Measurements from ENCODE around the gene NOS1AP.

NOS1AP gene

GRCh38 chr1:162367073-162367472 is 297.6 kb downstream of the NOS1AP start:
- no peak for TF ChIP-seq CTCF (IDR thresholded peaks at IDR 0.05; ENCODE audit: insufficient read depth, low read depth, low read length, missing control alignments)
- no peak for DNase-seq (ENCODE audit: low read depth)
- no peak overlapping the region for H3K4me3 ChIP-seq (ENCODE audit: low read depth, low read length)

DNA sequence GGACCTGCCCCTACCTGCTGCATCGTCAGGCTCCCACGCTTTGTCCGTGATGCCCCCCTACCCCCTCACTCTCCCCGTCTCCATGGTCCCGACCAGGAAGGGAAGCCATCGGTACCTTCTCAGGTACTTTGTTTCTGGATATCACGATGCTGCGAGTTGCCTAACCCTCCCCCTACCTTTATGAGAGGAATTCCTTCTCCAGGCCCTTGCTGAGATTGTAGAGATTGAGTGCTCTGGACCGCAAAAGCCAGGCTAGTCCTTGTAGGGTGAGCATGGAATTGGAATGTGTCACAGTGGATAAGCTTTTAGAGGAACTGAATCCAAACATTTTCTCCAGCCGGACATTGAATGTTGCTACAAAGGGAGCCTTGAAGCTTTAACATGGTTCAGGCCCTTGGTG is 298.3 kb downstream of the NOS1AP start:
- no peak for TF ChIP-seq CTCF (IDR thresholded peaks at IDR 0.05; ENCODE audit: insufficient read depth, low read depth, low read length, missing control alignments)
- DNase-seq (ENCODE audit: low read depth) = no peak
- H3K4me3 ChIP-seq (ENCODE audit: low read depth, low read length) = no peak overlapping the region

- no peak for TF ChIP-seq CTCF (IDR thresholded peaks at IDR 0.05; ENCODE audit: insufficient read depth, low read depth, low read length, missing control alignments)
- no peak overlapping the region for H3K4me3 ChIP-seq (ENCODE audit: low read depth, low read length)
- no peak for DNase-seq (ENCODE audit: low read depth)
These were observed 299.0 kb downstream of the NOS1AP start for GRCh38 chr1:162368451-162368850.

- TF ChIP-seq CTCF (IDR thresholded peaks at IDR 0.05; ENCODE audit: insufficient read depth, low read depth, low read length, missing control alignments) = no peak
- no peak overlapping the region for H3K4me3 ChIP-seq (ENCODE audit: low read depth, low read length)
- no peak for DNase-seq (ENCODE audit: low read depth)
These were observed 300.1 kb downstream of the NOS1AP start for GRCh38 chr1:162369571-162369970.

- TF ChIP-seq CTCF (IDR thresholded peaks at IDR 0.05; ENCODE audit: insufficient read depth, low read depth, low read length, missing control alignments) = no peak
- DNase-seq (ENCODE audit: low read depth) = no peak
These were observed 300.7 kb downstream of the NOS1AP start for GRCh38 chr1:162370161-162370560.

DNA sequence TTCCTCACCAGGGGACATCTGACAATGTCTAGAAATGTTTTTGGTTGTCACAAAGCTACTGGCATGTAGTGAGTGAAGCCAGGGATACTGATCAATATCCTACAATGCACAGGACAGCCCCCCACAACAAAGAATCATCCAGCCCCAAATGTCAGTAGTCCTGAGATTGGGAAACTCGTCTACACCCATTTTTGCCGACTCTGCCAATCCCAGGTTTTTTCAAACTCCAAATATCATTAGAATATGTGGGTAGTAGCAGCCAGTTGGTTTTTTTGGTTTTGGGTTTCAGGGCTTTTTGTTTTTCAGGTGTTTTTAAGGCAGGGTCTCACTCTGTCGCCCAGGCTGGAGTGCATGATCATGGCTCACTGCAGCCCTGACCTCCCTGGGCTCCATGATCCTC is 301.2 kb downstream of the NOS1AP start:
- no peak for TF ChIP-seq CTCF (IDR thresholded peaks at IDR 0.05; ENCODE audit: insufficient read depth, low read depth, low read length, missing control alignments)
- no peak for DNase-seq (ENCODE audit: low read depth)
- no peak overlapping the region for H3K4me3 ChIP-seq (ENCODE audit: low read depth, low read length)

More at GRCh38 chr1:162370161-162370560, 300.7 kb downstream of the NOS1AP start:
- H3K4me3 ChIP-seq (ENCODE audit: low read depth, low read length) = no peak overlapping the region

GRCh38 chr1:162371611-162372010 is 302.1 kb downstream of the NOS1AP start:
- TF ChIP-seq CTCF (IDR thresholded peaks at IDR 0.05; ENCODE audit: insufficient read depth, low read depth, low read length, missing control alignments) = no peak
- no peak overlapping the region for H3K4me3 ChIP-seq (ENCODE audit: low read depth, low read length)
- no peak for DNase-seq (ENCODE audit: low read depth)

All from GM12865 (cell line).